Ishikawa (cell line): ENCODE data around the gene MAPK8IP2.

ENCODE experiments used
- CEBPB ChIP-seq: IDR thresholded peaks from 2 replicates; pipeline ENCODE4 v1.6.1; 2012
- CREB1 ChIP-seq: IDR thresholded peaks from 2 replicates; pipeline ENCODE4 v1.6.1; 2012; ENCODE audit warnings: low read depth
- EGR1 ChIP-seq: IDR thresholded peaks from 2 replicates; pipeline ENCODE4 v1.6.1; 2012
- EP300 ChIP-seq: IDR thresholded peaks from 2 replicates; pipeline ENCODE4 v1.6.1; 2012; ENCODE audit warnings: borderline replicate concordance
- FOXM1 ChIP-seq: IDR thresholded peaks from 2 replicates; pipeline ENCODE4 v1.6.1; 2012; ENCODE audit warnings: low read depth, borderline replicate concordance
- MAX ChIP-seq: IDR thresholded peaks from 2 replicates; pipeline ENCODE4 v1.6.1; 2012
- NFIC ChIP-seq: IDR thresholded peaks from 2 replicates; pipeline ENCODE4 v1.6.1; 2012
- RAD21 ChIP-seq: IDR thresholded peaks from 2 replicates; pipeline ENCODE4 v1.6.1; 2012; ENCODE audit warnings: low read depth
- REST ChIP-seq: IDR thresholded peaks from 2 replicates; pipeline ENCODE4 v1.6.1; 2012; ENCODE audit warnings: low read depth, mild to moderate bottlenecking
- TAF1 ChIP-seq: IDR thresholded peaks from 2 replicates; pipeline ENCODE4 v1.6.1; 2012; ENCODE audit warnings: low read depth, mild to moderate bottlenecking
- TCF12 ChIP-seq: IDR thresholded peaks from 2 replicates; pipeline ENCODE4 v1.6.1; 2012; ENCODE audit warnings: low read depth
- TEAD4 ChIP-seq: IDR thresholded peaks from 2 replicates; pipeline ENCODE4 v1.6.1; 2012
- USF1 ChIP-seq: IDR thresholded peaks from 2 replicates; pipeline ENCODE4 v1.6.1; 2012
- YY1 ChIP-seq: IDR thresholded peaks from 2 replicates; pipeline ENCODE4 v1.6.1; 2012; ENCODE audit warnings: low read depth
- ZBTB7A ChIP-seq: IDR thresholded peaks from 2 replicates; pipeline ENCODE4 v1.6.1; 2012; ENCODE audit warnings: low read depth

The MAPK8IP2 gene

GRCh38 chr22:50581031-50581949 lies 19.3 kb upstream of the MAPK8IP2 start:
- TF ChIP-seq FOXM1: no peak
- no peak for TF ChIP-seq YY1
- TF ChIP-seq TAF1: no peak
- TF ChIP-seq RAD21: no peak
- TF ChIP-seq CREB1: no peak
- TF ChIP-seq EGR1: no peak
- no peak for TF ChIP-seq REST
- no peak for TF ChIP-seq CEBPB
- no peak for TF ChIP-seq TCF12
- TF ChIP-seq USF1: no peak
- TF ChIP-seq MAX: no peak
- no peak for TF ChIP-seq ZBTB7A
- no peak for TF ChIP-seq EP300
- TF ChIP-seq NFIC: no peak
- no peak for TF ChIP-seq TEAD4

- TF ChIP-seq TCF12 (0 out of 2 replicates have a peak, but pooled peaks have one; percentile 28), CREB1 (no peak), YY1 (no peak)
Measured at GRCh38 chr22:50581950-50582492, 18.6 kb upstream of the MAPK8IP2 start.

- TF ChIP-seq YY1: peak; percentile 83
- peak; percentile 84 for TF ChIP-seq TAF1
- TF ChIP-seq RAD21: no peak
- TF ChIP-seq FOXM1: no peak
- TF ChIP-seq REST: no peak
- TF ChIP-seq CREB1: no peak
- peak; percentile 25; the same call in 1 of the 2 replicates for TF ChIP-seq NFIC
- TF ChIP-seq EP300: no peak
- TF ChIP-seq EGR1: peak; percentile 63; the same call in 1 of the 2 replicates
- TF ChIP-seq TEAD4: peak; percentile 4; the same call in 1 of the 2 replicates
- TF ChIP-seq TCF12: 0 out of 2 replicates have a peak, but pooled peaks have one; percentile 14
- no peak for TF ChIP-seq CEBPB
- no peak; the same call in none of the 2 replicates for TF ChIP-seq MAX
- no peak for TF ChIP-seq ZBTB7A
- TF ChIP-seq USF1: no peak
Measured at GRCh38 chr22:50582493-50583293, 17.9 kb upstream of the MAPK8IP2 start, which contains the start of gene CHKB. Gene CHKB (minus strand): TSS chr22:50582849. CDS start chr22:50582781, 68 bp downstream.

- TF ChIP-seq ZBTB7A: no peak
- TF ChIP-seq FOXM1: no peak
- no peak for TF ChIP-seq CREB1
- no peak for TF ChIP-seq CEBPB
- no peak for TF ChIP-seq MAX
- TF ChIP-seq EGR1: no peak
- no peak for TF ChIP-seq TAF1
- TF ChIP-seq REST: no peak
- TF ChIP-seq EP300: no peak
- no peak for TF ChIP-seq USF1
- TF ChIP-seq TEAD4: no peak
Measured at GRCh38 chr22:50583294-50583861, 17.2 kb upstream of the MAPK8IP2 start.
